Bronchial epithelial cell (primary cell): ENCODE measurements around the gene CMKLR1. TPM values are rescaled to one million over a fixed set of nuclear protein-coding genes. Genes with fewer than 3 reads are reported as not detected.

Experiments used
- DNase-seq: peaks from one replicate; pipeline ENCODE4 v3.0.0-alpha.2; 2010; ENCODE audit warnings: low read depth
- FAIRE-seq: peaks from 2 replicates; lab custom pipeline; 2011; peaks lifted over from hg19 to GRCh38; lab: Jason Lieb, UNC
- H3K27me3 ChIP-seq: 2 replicates; pipeline ENCODE4 v1.5.1; 2011; ENCODE audit warnings: low read length; ENCODE audit not compliant: control insufficient read depth, insufficient read depth
- H3K36me3 ChIP-seq: 2 replicates; pipeline ENCODE4 v1.5.1; 2011; ENCODE audit warnings: low read length; ENCODE audit not compliant: control insufficient read depth, insufficient read depth
- H3K4me3 ChIP-seq: 2 replicates; pipeline ENCODE4 v1.5.1; 2011; ENCODE audit warnings: mild to moderate bottlenecking, low read depth, low read length, control low read depth
- CTCF ChIP-seq: IDR thresholded peaks from 2 replicates; pipeline ENCODE4 v1.5.1; 2011; ENCODE audit warnings: mild to moderate bottlenecking, moderate library complexity, low read length, control low read depth, inconsistent platforms; ENCODE audit not compliant: insufficient read depth, severe bottlenecking
- total RNA-seq: library from RNA; depleted of rRNA; stranded (reverse); fragments of >200 nt; gene quantifications from 2 replicates; pipeline ENCODE4 v1.2.1, GENCODE V29; 2014

CMKLR1 gene
- total RNA-seq, 1 donor from 2014 or later = not detected

- FAIRE-seq (no peak), DNase-seq (no peak)
- no peak for TF ChIP-seq CTCF
- no peak overlapping the region for H3K4me3 ChIP-seq
- peaks cover 1% of the 10 kb centered on the region for H3K27me3 ChIP-seq
- no peaks in the 10 kb centered on the region for H3K36me3 ChIP-seq
Measured at GRCh38 chr12:108302403-108303311, 36.5 kb downstream of the CMKLR1 start.

- peaks cover 1% of the 10 kb centered on the region for H3K27me3 ChIP-seq
- H3K4me3 ChIP-seq = no peak overlapping the region
- DNase-seq = no peak
- no peaks in the 10 kb centered on the region for H3K36me3 ChIP-seq
- FAIRE-seq = no peak
- TF ChIP-seq CTCF = no peak
Measured at GRCh38 chr12:108302016-108302402, 37.1 kb downstream of the CMKLR1 start.

GRCh38 chr12:108301346-108301745 lies 37.8 kb downstream of the CMKLR1 start:
- DNase-seq (no peak), FAIRE-seq (no peak)
- Histone ChIP-seq H3K36me3 (no peaks in the 10 kb centered on the region), H3K4me3 (no peak overlapping the region), H3K27me3 (peaks cover 1% of the 10 kb centered on the region)
- no peak for TF ChIP-seq CTCF

- FAIRE-seq (no peak), DNase-seq (no peak)
- H3K36me3 ChIP-seq = no peaks in the 10 kb centered on the region
- H3K4me3 ChIP-seq = no peak overlapping the region
- no peak for TF ChIP-seq CTCF
- peaks cover 1% of the 10 kb centered on the region for H3K27me3 ChIP-seq
Measured at GRCh38 chr12:108299980-108300696, 39.0 kb downstream of the CMKLR1 start.

- H3K4me3 ChIP-seq = no peak overlapping the region
- peaks cover 1% of the 10 kb centered on the region for H3K27me3 ChIP-seq
- TF ChIP-seq CTCF = no peak
- FAIRE-seq (no peak), DNase-seq (no peak)
- H3K36me3 ChIP-seq = no peaks in the 10 kb centered on the region
Measured at GRCh38 chr12:108299516-108299915, 39.6 kb downstream of the CMKLR1 start.
